ENCODE measurements around the gene RSAD1.

- TF ChIP-seq ARNT (IDR thresholded peaks at IDR 0.05), result no peak
- TF ChIP-seq SUZ12 (IDR thresholded peaks at IDR 0.05), result no peak
- TF ChIP-seq FOXM1 (IDR thresholded peaks at IDR 0.05; ENCODE audit: borderline replicate concordance), result no peak
- TF ChIP-seq PKNOX1 (IDR thresholded peaks at IDR 0.05), result no peak
- TF ChIP-seq FOXK2 (IDR thresholded peaks at IDR 0.05), result no peak
- no peak for TF ChIP-seq ZNF384 (IDR thresholded peaks at IDR 0.05)
- TF ChIP-seq SP1 (IDR thresholded peaks at IDR 0.05), result no peak
- no peak for TF ChIP-seq TARDBP (IDR thresholded peaks at IDR 0.05)
Measured at GRCh38 chr17:50502301-50502990, 23.8 kb downstream of the RSAD1 start.
